GM23338 (cell line): ENCODE measurements around the gene RAB3A. TPM values are rescaled to one million over a fixed set of nuclear protein-coding genes. Genes with fewer than 3 reads are reported as not detected.

Experiments
- ATAC-seq: fragments of 200-7000 bp; cut with Tn5 transposase; 3 replicates; pipeline ENCODE4 v1.9.1; 2020
- DNase-seq: peaks from one replicate; pipeline ENCODE4 v3.0.0-alpha.2; 2015; ENCODE audit warnings: low spot score
- H2AFZ ChIP-seq: fragments of 200-600 bp; sonication (generic); 2 replicates; pipeline ENCODE4 v1.8.0; 2016; ENCODE audit warnings: antibody characterized with exemption, mild to moderate bottlenecking, moderate library complexity
- H3F3A ChIP-seq: fragments of 200-600 bp; sonication (generic); replicated peaks from 2 replicates; pipeline ENCODE4 v1.8.0; 2017; ENCODE audit warnings: antibody characterized with exemption, mixed run types, low read depth
- H3K27ac ChIP-seq: fragments of 200-600 bp; sonication (generic); 2 replicates; pipeline ENCODE4 v1.6.1; 2016; ENCODE audit warnings: low read depth
- H3K27me3 ChIP-seq: fragments of 200-600 bp; sonication (generic); 2 replicates; pipeline ENCODE4 v1.8.0; 2016; ENCODE audit warnings: mild to moderate bottlenecking, mixed run types, moderate library complexity; ENCODE audit not compliant: insufficient read depth
- H3K36me3 ChIP-seq: fragments of 200-600 bp; sonication (generic); 2 replicates; pipeline ENCODE4 v1.8.0; 2016; ENCODE audit warnings: mild to moderate bottlenecking; ENCODE audit not compliant: insufficient read depth
- H3K4me1 ChIP-seq: fragments of 200-600 bp; sonication (generic); 2 replicates; pipeline ENCODE4 v1.8.0; 2016; ENCODE audit warnings: mild to moderate bottlenecking, moderate library complexity; ENCODE audit not compliant: insufficient read depth
- H3K4me2 ChIP-seq: fragments of 200-600 bp; sonication (generic); 2 replicates; pipeline ENCODE4 v1.7.1; 2017; ENCODE audit warnings: mixed run types
- H3K4me3 ChIP-seq: fragments of 200-600 bp; sonication (generic); 2 replicates; pipeline ENCODE4 v1.6.1; 2016; ENCODE audit warnings: mixed run types
- H3K79me2 ChIP-seq: fragments of 200-600 bp; sonication (generic); replicated peaks from 2 replicates; pipeline ENCODE4 v1.8.0; 2017; ENCODE audit warnings: mild to moderate bottlenecking; ENCODE audit not compliant: insufficient read depth
- H3K9me2 ChIP-seq: fragments of 200-600 bp; sonication (generic); 2 replicates; pipeline ENCODE4 v1.8.0; 2017; ENCODE audit not compliant: insufficient read depth
- H4K20me1 ChIP-seq: fragments of 200-600 bp; sonication (generic); replicated peaks from 2 replicates; pipeline ENCODE4 v1.8.0; 2017; ENCODE audit warnings: mild to moderate bottlenecking; ENCODE audit not compliant: insufficient read depth
- H3K27ac Mint-ChIP-seq: 2 replicates; pipeline ENCODE4 v1.8.0; 2020; ENCODE audit warnings: inconsistent platforms, mild to moderate bottlenecking, moderate library complexity, mixed read lengths
- H3K27me3 Mint-ChIP-seq: 3 replicates; pipeline ENCODE4 v1.8.0; 2022; ENCODE audit warnings: low read depth, mild to moderate bottlenecking, moderate library complexity, mixed read lengths, inconsistent platforms; ENCODE audit not compliant: insufficient read depth, poor library complexity
- H3K36me3 Mint-ChIP-seq: 3 replicates; pipeline ENCODE4 v1.8.0; 2021; ENCODE audit warnings: low read depth, mild to moderate bottlenecking, inconsistent platforms, moderate library complexity, mixed read lengths
- H3K4me1 Mint-ChIP-seq: 3 replicates; pipeline ENCODE4 v1.8.0; 2020; ENCODE audit warnings: mild to moderate bottlenecking, inconsistent platforms, mixed read lengths
- H3K4me3 Mint-ChIP-seq: 3 replicates; pipeline ENCODE4 v1.8.0; 2021; ENCODE audit warnings: moderate library complexity, mild to moderate bottlenecking, inconsistent platforms, mixed read lengths
- H3K9me3 Mint-ChIP-seq: 3 replicates; pipeline ENCODE4 v1.8.0; 2020; ENCODE audit warnings: moderate library complexity, mild to moderate bottlenecking, inconsistent platforms, mixed read lengths
- CREB1 ChIP-seq: fragments of 250-450 bp; sonication (Bioruptor Pico); IDR thresholded peaks from 2 replicates; pipeline ENCODE4 v1.5.0; 2020; ENCODE audit warnings: low read depth, mild to moderate bottlenecking, moderate library complexity
- EZH2 ChIP-seq: fragments of 200-600 bp; sonication (generic); IDR thresholded peaks from one replicate; pipeline ENCODE4 v1.8.0; 2017; ENCODE audit warnings: antibody characterized with exemption, mild to moderate bottlenecking, low read depth; ENCODE audit not compliant: unreplicated experiment
- EZH2phosphoT487 ChIP-seq: fragments of 200-600 bp; sonication (generic); IDR thresholded peaks from one replicate; pipeline ENCODE4 v1.8.1; 2018; ENCODE audit warnings: antibody characterized with exemption; ENCODE audit not compliant: unreplicated experiment
- JUNB ChIP-seq: IDR thresholded peaks from one replicate; pipeline ENCODE4 v1.6.1; 2016; ENCODE audit warnings: antibody characterized with exemption; ENCODE audit not compliant: unreplicated experiment
- NANOG ChIP-seq: IDR thresholded peaks from 2 replicates; pipeline ENCODE4 v1.6.1; 2016; ENCODE audit warnings: antibody characterized with exemption, borderline replicate concordance
- POLR2AphosphoS5 ChIP-seq: IDR thresholded peaks from 2 replicates; pipeline ENCODE4 v1.6.1; 2016; ENCODE audit warnings: antibody characterized with exemption, low read depth
- STAT1 ChIP-seq: IDR thresholded peaks from one replicate; pipeline ENCODE4 v1.6.1; 2016; ENCODE audit warnings: antibody characterized with exemption; ENCODE audit not compliant: unreplicated experiment
- ZNF114 ChIP-seq: fragments of 250-450 bp; sonication (Bioruptor Pico); IDR thresholded peaks from 2 replicates; pipeline ENCODE4 v1.5.0; 2020; ENCODE audit warnings: mild to moderate bottlenecking, moderate library complexity
- ZNF331 ChIP-seq: fragments of 250-450 bp; sonication (Bioruptor Pico); IDR thresholded peaks from 2 replicates; pipeline ENCODE4 v1.5.0; 2020; ENCODE audit warnings: low read depth, mild to moderate bottlenecking, moderate library complexity
- polyA plus RNA-seq: library from polyadenylated mRNA; unstranded; fragments of >200 nt; fragmentation: Nextera tagmentation; extraction: Ambion mirVana; gene quantifications from 2 replicates; pipeline ENCODE4 v1.2.1, GENCODE V29; 2016
- total RNA-seq: library from RNA; depleted of rRNA; stranded (reverse); fragments of >200 nt; shearing (Covaris generic); gene quantifications from 2 replicates; pipeline ENCODE4 v1.2.3, GENCODE V29; 2014
- TF ChIP-seq, protein P1 (sequence below): IDR thresholded peaks from one replicate; pipeline ENCODE4 v1.6.1; 2018; ENCODE audit warnings: antibody characterized with exemption; ENCODE audit not compliant: unreplicated experiment
- TF ChIP-seq, protein P2 (sequence below), 2 experiments: fragments of 200-600 bp in 1 of 2; sonication (generic) in 1 of 2; conservative IDR thresholded peaks; 2 replicates each; pipeline versions ENCODE4 v1.5.1 to v1.6.1; 2016 to 2017; ENCODE audit warnings: antibody characterized with exemption in 2 of 2, low read depth in 2 of 2, mild to moderate bottlenecking in 2 of 2, moderate library complexity in 1 of 2
- TF ChIP-seq, protein P3 (sequence below): fragments of 250-450 bp; sonication (Bioruptor Pico); IDR thresholded peaks from 2 replicates; pipeline ENCODE4 v1.5.0; 2020; ENCODE audit warnings: mild to moderate bottlenecking, moderate library complexity
- TF ChIP-seq, protein P4 (sequence below): IDR thresholded peaks from 2 replicates; pipeline ENCODE4 v1.6.1; 2016; ENCODE audit warnings: antibody characterized with exemption

RAB3A gene
- total and polyA plus RNA-seq, 2 experiments from 2014 or later, result 9.7 to 20.3 TPM

DNA sequence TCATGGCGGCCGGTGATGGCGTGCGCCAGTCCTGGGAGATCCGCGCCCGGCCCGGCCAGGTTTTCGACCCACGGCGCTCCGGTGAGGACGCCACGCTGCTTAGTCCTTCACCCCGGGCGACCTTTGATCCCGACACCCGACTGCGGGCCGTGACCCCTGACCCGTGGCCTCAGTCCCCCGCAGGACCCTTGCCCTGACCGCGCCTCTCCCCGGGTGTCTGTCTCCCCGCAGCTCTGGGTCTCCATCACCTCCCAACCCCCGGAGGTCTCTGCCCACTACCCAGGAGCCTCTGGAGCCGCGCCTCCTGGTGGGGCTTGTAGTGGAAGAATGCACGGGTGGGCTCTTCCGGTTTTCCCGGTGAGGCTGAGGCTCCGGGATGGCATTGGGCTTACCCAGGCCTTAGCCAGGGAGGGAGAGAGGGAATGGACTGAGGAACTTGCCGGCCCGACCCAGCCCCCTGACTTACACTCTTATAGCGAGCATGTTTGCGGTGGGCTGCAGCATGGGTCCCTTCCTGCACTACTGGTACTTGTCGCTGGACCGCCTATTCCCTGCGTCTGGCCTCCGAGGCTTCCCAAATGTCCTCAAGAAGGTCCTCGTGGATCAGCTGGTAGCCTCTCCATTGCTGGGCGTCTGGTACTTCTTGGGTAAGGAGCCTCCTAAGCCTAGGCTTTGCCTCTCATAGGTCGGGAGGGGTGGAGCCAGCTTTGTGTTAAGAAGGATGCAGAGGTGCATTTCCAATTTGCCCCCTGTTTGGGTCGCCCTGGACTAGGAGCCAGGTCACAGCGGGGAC lies 10.3 kb downstream of the RAB3A start:
- Histone ChIP-seq H3K9me2 (no peaks in the 10 kb centered on the region), H3K36me3 (no peaks in the 10 kb centered on the region), H3K27ac (no peak overlapping the region), H3F3A (peaks cover 19% of the 10 kb centered on the region; the same call in 1 of the 2 replicates), H3K79me2 (peaks cover 6% of the 10 kb centered on the region), H3K4me1 (peaks cover 11% of the 10 kb centered on the region; the same call in 1 of the 2 replicates), H3K27me3 (no peaks in the 10 kb centered on the region), H3K4me2 (peak overlapping the region; percentile 95), H4K20me1 (peaks cover 15% of the 10 kb centered on the region), H3K4me3 (peak overlapping the region; percentile 96), H2AFZ (no peak overlapping the region)
- Mint-ChIP-seq H3K27me3 (peaks cover 18% of the 10 kb centered on the region), H3K9me3 (peaks cover 4% of the 10 kb centered on the region; the same call in 1 of the 3 replicates), H3K4me3 (peak overlapping the region; percentile 89), H3K27ac (peak overlapping the region; percentile 93), H3K36me3 (peaks cover 19% of the 10 kb centered on the region), H3K4me1 (peaks cover 18% of the 10 kb centered on the region; the same call in 2 of the 3 replicates)
- peak; percentile 2 for ATAC-seq
- TF ChIP-seq, protein P1, sequence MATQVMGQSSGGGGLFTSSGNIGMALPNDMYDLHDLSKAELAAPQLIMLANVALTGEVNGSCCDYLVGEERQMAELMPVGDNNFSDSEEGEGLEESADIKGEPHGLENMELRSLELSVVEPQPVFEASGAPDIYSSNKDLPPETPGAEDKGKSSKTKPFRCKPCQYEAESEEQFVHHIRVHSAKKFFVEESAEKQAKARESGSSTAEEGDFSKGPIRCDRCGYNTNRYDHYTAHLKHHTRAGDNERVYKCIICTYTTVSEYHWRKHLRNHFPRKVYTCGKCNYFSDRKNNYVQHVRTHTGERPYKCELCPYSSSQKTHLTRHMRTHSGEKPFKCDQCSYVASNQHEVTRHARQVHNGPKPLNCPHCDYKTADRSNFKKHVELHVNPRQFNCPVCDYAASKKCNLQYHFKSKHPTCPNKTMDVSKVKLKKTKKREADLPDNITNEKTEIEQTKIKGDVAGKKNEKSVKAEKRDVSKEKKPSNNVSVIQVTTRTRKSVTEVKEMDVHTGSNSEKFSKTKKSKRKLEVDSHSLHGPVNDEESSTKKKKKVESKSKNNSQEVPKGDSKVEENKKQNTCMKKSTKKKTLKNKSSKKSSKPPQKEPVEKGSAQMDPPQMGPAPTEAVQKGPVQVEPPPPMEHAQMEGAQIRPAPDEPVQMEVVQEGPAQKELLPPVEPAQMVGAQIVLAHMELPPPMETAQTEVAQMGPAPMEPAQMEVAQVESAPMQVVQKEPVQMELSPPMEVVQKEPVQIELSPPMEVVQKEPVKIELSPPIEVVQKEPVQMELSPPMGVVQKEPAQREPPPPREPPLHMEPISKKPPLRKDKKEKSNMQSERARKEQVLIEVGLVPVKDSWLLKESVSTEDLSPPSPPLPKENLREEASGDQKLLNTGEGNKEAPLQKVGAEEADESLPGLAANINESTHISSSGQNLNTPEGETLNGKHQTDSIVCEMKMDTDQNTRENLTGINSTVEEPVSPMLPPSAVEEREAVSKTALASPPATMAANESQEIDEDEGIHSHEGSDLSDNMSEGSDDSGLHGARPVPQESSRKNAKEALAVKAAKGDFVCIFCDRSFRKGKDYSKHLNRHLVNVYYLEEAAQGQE, result no peak
- TF ChIP-seq, protein P2, sequence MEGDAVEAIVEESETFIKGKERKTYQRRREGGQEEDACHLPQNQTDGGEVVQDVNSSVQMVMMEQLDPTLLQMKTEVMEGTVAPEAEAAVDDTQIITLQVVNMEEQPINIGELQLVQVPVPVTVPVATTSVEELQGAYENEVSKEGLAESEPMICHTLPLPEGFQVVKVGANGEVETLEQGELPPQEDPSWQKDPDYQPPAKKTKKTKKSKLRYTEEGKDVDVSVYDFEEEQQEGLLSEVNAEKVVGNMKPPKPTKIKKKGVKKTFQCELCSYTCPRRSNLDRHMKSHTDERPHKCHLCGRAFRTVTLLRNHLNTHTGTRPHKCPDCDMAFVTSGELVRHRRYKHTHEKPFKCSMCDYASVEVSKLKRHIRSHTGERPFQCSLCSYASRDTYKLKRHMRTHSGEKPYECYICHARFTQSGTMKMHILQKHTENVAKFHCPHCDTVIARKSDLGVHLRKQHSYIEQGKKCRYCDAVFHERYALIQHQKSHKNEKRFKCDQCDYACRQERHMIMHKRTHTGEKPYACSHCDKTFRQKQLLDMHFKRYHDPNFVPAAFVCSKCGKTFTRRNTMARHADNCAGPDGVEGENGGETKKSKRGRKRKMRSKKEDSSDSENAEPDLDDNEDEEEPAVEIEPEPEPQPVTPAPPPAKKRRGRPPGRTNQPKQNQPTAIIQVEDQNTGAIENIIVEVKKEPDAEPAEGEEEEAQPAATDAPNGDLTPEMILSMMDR (conservative IDR thresholded peaks at IDR 0.05; ENCODE audit: low read depth in 2 of 2), result no peak
- TF ChIP-seq NANOG (no peak), ZNF114 (no peak), CREB1 (CRISPR knock-in tag) (no peak), EZH2phosphoT487 (no peak), JUNB (no peak), ZNF331 (CRISPR knock-in tag) (no peak), EZH2 (no peak), STAT1 (no peak), POLR2AphosphoS5 (no peak)
- TF ChIP-seq, protein P3, sequence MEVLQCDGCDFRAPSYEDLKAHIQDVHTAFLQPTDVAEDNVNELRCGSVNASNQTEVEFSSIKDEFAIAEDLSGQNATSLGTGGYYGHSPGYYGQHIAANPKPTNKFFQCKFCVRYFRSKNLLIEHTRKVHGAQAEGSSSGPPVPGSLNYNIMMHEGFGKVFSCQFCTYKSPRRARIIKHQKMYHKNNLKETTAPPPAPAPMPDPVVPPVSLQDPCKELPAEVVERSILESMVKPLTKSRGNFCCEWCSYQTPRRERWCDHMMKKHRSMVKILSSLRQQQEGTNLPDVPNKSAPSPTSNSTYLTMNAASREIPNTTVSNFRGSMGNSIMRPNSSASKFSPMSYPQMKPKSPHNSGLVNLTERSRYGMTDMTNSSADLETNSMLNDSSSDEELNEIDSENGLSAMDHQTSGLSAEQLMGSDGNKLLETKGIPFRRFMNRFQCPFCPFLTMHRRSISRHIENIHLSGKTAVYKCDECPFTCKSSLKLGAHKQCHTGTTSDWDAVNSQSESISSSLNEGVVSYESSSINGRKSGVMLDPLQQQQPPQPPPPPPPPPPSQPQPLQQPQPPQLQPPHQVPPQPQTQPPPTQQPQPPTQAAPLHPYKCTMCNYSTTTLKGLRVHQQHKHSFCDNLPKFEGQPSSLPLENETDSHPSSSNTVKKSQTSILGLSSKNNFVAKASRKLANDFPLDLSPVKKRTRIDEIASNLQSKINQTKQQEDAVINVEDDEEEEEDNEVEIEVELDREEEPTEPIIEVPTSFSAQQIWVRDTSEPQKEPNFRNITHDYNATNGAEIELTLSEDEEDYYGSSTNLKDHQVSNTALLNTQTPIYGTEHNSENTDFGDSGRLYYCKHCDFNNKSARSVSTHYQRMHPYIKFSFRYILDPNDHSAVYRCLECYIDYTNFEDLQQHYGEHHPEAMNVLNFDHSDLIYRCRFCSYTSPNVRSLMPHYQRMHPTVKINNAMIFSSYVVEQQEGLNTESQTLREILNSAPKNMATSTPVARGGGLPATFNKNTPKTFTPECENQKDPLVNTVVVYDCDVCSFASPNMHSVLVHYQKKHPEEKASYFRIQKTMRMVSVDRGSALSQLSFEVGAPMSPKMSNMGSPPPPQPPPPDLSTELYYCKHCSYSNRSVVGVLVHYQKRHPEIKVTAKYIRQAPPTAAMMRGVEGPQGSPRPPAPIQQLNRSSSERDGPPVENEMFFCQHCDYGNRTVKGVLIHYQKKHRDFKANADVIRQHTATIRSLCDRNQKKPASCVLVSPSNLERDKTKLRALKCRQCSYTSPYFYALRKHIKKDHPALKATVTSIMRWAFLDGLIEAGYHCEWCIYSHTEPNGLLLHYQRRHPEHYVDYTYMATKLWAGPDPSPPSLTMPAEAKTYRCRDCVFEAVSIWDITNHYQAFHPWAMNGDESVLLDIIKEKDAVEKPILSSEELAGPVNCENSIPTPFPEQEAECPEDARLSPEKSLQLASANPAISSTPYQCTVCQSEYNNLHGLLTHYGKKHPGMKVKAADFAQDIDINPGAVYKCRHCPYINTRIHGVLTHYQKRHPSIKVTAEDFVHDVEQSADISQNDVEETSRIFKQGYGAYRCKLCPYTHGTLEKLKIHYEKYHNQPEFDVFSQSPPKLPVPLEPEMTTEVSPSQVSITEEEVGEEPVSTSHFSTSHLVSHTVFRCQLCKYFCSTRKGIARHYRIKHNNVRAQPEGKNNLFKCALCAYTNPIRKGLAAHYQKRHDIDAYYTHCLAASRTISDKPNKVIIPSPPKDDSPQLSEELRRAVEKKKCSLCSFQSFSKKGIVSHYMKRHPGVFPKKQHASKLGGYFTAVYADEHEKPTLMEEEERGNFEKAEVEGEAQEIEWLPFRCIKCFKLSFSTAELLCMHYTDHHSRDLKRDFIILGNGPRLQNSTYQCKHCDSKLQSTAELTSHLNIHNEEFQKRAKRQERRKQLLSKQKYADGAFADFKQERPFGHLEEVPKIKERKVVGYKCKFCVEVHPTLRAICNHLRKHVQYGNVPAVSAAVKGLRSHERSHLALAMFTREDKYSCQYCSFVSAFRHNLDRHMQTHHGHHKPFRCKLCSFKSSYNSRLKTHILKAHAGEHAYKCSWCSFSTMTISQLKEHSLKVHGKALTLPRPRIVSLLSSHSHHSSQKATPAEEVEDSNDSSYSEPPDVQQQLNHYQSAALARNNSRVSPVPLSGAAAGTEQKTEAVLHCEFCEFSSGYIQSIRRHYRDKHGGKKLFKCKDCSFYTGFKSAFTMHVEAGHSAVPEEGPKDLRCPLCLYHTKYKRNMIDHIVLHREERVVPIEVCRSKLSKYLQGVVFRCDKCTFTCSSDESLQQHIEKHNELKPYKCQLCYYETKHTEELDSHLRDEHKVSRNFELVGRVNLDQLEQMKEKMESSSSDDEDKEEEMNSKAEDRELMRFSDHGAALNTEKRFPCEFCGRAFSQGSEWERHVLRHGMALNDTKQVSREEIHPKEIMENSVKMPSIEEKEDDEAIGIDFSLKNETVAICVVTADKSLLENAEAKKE (CRISPR knock-in tag), result no peak
- TF ChIP-seq, protein P4, sequence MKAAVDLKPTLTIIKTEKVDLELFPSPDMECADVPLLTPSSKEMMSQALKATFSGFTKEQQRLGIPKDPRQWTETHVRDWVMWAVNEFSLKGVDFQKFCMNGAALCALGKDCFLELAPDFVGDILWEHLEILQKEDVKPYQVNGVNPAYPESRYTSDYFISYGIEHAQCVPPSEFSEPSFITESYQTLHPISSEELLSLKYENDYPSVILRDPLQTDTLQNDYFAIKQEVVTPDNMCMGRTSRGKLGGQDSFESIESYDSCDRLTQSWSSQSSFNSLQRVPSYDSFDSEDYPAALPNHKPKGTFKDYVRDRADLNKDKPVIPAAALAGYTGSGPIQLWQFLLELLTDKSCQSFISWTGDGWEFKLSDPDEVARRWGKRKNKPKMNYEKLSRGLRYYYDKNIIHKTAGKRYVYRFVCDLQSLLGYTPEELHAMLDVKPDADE, result no peak
- no peak for DNase-seq
